Mucosa of stomach (tissue), 1 donor: ENCODE measurements around the gene PPP1R37.

Experiments used
- H3K27me3 ChIP-seq: one replicate; pipeline ENCODE4 v1.7.0; 2013; ENCODE audit warnings: mild to moderate bottlenecking, low read length; ENCODE audit not compliant: control insufficient read depth, insufficient read depth
- H3K36me3 ChIP-seq: one replicate; pipeline ENCODE4 v1.7.0; 2013; ENCODE audit warnings: low read length; ENCODE audit not compliant: control insufficient read depth, insufficient read depth
- H3K4me1 ChIP-seq: one replicate; pipeline ENCODE4 v1.7.0; 2013; ENCODE audit warnings: mild to moderate bottlenecking, low read length; ENCODE audit not compliant: control insufficient read depth, insufficient read depth
- H3K4me3 ChIP-seq: one replicate; pipeline ENCODE4 v1.7.0; 2013; ENCODE audit warnings: low read length
- H3K9ac ChIP-seq: one replicate; pipeline ENCODE4 v1.7.0; 2013; ENCODE audit warnings: mild to moderate bottlenecking, low read length, moderate library complexity
- H3K9me3 ChIP-seq: one replicate; pipeline ENCODE4 v1.7.0; 2013; ENCODE audit warnings: mild to moderate bottlenecking, low read length, moderate library complexity; ENCODE audit not compliant: control insufficient read depth
- donor health status: Pancreatic carcinoma.

PPP1R37 gene

DNA sequence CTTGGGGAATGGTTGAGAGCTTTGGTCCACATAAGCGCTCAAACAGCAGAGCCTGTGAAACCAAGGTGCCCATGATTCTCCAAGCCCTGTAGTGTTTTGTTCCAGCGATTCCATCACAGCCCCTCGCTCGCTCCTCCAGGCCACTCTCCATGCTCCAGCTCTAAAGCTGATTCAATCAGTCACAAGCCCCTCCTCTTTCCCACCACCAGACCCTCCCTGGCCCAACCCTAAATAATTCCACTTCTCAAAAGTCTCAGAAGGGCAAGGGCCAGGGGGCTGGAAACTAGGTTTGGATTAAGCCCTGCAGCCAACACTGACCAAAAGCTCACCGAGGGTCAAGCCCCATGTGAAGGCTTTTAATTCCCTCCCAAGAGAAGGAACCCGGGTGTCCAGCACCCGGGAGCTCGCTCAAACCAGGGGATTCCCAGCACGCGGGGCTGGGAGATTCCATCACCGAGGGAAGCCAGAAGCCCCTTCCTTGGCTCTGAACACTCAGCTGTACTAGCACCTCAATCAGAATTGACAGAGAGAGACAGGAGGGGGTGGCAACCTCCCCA lies 18.2 kb upstream of the PPP1R37 start:
- Histone ChIP-seq H3K4me3 (no peak overlapping the region), H3K27me3 (no peaks in the 10 kb centered on the region), H3K4me1 (peaks cover 43% of the 10 kb centered on the region), H3K36me3 (no peaks in the 10 kb centered on the region), H3K9me3 (no peaks in the 10 kb centered on the region), H3K9ac (peak overlapping the region; percentile 44)

GRCh38 chr19:45075301-45076028 lies 17.5 kb upstream of the PPP1R37 start:
- Histone ChIP-seq H3K4me3 (peak overlapping the region; percentile 56), H3K27me3 (no peaks in the 10 kb centered on the region), H3K4me1 (peaks cover 44% of the 10 kb centered on the region), H3K9ac (peak overlapping the region; percentile 64), H3K36me3 (no peaks in the 10 kb centered on the region), H3K9me3 (no peaks in the 10 kb centered on the region)

DNA sequence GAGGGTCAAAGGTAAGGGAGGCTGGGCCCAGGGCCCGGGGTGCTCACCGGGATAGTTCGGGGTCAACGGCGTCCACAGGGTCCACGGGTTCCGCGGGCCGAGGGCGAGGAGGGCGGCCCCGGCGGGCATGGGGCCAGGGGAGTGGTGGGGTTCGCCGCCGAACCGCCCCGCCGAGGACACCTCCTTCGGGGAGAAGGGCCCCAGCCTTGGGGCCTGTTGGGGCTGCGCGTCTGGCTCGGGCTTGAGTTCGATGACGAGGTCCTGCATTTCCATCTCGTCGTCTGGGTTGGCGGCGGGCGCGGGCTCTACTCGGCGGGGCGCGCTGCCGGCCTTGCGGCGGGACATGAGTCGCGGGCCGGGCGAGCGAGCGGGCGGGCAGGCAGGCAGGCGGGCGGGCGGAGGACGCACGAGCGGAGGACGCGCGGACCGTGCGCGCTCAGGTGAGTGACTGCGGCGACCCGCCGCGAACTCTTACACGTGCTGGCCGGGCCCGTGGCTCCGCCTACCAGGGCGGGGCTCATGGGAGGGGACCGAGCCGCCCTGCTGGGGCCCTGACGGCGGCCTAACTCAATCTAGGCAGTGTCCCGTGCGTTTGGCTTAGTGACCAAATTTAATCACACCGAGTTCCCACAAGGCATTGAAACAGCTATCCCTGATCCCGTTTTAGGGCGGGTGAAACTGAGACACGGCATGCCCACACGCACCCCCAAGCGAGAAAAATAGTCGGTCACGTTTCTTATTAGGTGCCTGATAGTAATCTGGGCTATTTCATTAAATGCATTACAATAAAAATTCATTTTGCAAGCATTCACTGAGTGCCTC lies 16.7 kb upstream of the PPP1R37 start, which contains the start of gene ZNF296:
Gene ZNF296, minus strand, starts transcription at position 450 of the 822 bp plus-strand sequence. Its CDS starts 105 bp downstream, at position 345.
- no peaks in the 10 kb centered on the region for H3K27me3 ChIP-seq
- H3K36me3 ChIP-seq = no peaks in the 10 kb centered on the region
- H3K4me3 ChIP-seq = peak within 1 kb of the TSS; percentile 56
- H3K4me1 ChIP-seq = peaks cover 43% of the 10 kb centered on the region
- H3K9me3 ChIP-seq = no peaks in the 10 kb centered on the region
- H3K9ac ChIP-seq = peak within 1 kb of the TSS; percentile 64

- no peaks in the 10 kb centered on the region for H3K9me3 ChIP-seq
- no peaks in the 10 kb centered on the region for H3K36me3 ChIP-seq
- peak overlapping the region; percentile 30 for H3K9ac ChIP-seq
- H3K4me1 ChIP-seq = peaks cover 34% of the 10 kb centered on the region
- H3K27me3 ChIP-seq = no peaks in the 10 kb centered on the region
- H3K4me3 ChIP-seq = no peak overlapping the region
Observed at GRCh38 chr19:45076851-45077730, 15.9 kb upstream of the PPP1R37 start.

DNA sequence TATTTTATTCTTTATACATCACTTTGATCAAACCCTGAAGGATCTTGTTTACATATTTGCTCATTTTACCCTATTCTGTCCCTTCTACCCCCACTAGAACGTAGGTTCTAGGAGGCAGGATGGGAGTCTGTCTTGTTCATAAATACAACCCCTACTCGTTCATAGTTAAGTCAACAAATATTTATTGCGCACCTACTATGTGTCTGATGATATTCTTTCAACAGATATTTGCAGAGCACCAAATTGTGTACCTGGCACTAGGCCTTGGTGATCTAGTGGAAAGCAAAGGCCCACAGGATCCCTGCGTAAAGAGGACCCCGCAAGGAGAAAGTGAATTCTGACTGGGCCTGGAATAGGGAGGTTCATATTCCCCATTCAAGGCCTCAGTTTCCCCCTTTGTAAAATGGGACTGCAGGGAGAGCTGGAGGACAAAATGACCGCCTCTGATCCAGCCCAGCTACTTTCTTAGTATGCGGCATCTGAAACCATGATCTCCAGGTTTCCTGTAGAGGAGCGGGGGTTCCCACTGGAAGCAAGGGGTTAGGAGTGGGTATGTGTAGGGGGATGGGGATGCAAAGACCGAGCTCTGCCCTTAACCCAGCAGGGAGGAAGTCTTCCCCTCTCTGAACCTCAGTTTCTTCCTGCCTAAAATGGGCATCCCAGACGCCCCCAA lies 14.5 kb upstream of the PPP1R37 start:
- H3K9me3 ChIP-seq = no peaks in the 10 kb centered on the region
- no peak overlapping the region for H3K4me3 ChIP-seq
- H3K36me3 ChIP-seq = no peaks in the 10 kb centered on the region
- H3K27me3 ChIP-seq = no peaks in the 10 kb centered on the region
- H3K9ac ChIP-seq = peak overlapping the region; percentile 71
- peaks cover 31% of the 10 kb centered on the region for H3K4me1 ChIP-seq

GRCh38 chr19:45079063-45079910 lies 13.7 kb upstream of the PPP1R37 start, which contains the start of gene GEMIN7:
Gene GEMIN7 (plus strand): TSS chr19:45079260. CDS start chr19:45090115, 10,855 bp downstream.
- Histone ChIP-seq H3K9me3 (no peaks in the 10 kb centered on the region), H3K9ac (peak within 1 kb of the TSS; percentile 71), H3K4me1 (peaks cover 31% of the 10 kb centered on the region), H3K4me3 (peak within 1 kb of the TSS; percentile 53), H3K27me3 (no peaks in the 10 kb centered on the region), H3K36me3 (no peaks in the 10 kb centered on the region)

DNA sequence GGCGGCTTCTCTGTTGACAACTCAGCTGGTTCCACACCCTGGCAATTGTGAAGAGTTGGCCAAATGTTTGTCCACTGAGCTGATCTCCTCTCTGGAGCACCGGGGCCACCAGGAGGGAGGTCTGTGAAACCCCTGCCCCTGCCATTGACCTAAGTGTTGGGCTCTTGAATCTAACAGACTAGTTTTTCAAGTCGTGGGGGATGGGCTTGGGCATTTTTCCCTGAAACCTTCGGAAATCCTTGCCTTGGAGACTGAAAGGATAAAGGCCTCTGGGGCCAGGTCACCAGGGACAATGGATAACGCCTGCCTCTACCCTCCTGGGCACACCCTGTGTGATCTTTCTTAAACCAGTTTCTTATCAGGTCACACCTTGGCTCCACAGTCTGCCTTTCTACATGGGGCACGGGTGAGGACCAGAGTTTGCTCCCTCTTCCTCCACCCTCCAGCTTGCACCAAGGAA lies 13.0 kb upstream of the PPP1R37 start:
- H3K4me3 ChIP-seq = peak overlapping the region; percentile 53
- peak overlapping the region; percentile 71 for H3K9ac ChIP-seq
- peaks cover 31% of the 10 kb centered on the region for H3K4me1 ChIP-seq
- H3K9me3 ChIP-seq = no peaks in the 10 kb centered on the region
- no peaks in the 10 kb centered on the region for H3K27me3 ChIP-seq
- no peaks in the 10 kb centered on the region for H3K36me3 ChIP-seq

DNA sequence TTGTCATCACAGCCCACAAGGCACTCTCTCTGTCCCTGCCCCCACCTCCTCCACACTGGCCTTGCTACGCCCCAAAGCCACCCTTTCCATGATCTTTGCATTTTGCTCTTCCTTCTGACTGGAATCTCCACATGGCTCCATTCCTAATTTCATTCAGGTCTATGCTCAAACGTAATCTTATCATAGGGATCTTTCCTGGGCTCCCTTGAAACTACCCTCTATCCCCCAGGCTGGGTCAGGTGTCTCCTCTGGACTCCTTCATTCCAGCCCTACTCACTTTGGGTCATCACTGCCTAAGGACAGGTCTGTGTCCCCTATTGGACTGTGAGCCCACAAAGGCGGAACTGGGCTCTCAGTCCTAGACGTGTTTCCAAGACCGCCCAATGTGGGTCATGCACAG lies 10.8 kb upstream of the PPP1R37 start:
- no peaks in the 10 kb centered on the region for H3K9me3 ChIP-seq
- no peaks in the 10 kb centered on the region for H3K36me3 ChIP-seq
- no peak overlapping the region for H3K4me3 ChIP-seq
- H3K9ac ChIP-seq = no peak overlapping the region
- H3K4me1 ChIP-seq = peaks cover 24% of the 10 kb centered on the region
- H3K27me3 ChIP-seq = no peaks in the 10 kb centered on the region

GRCh38 chr19:45086480-45086879 lies 6.5 kb upstream of the PPP1R37 start:
- Histone ChIP-seq H3K4me1 (peaks cover 11% of the 10 kb centered on the region), H3K9ac (no peak overlapping the region), H3K9me3 (no peaks in the 10 kb centered on the region), H3K4me3 (no peak overlapping the region), H3K27me3 (no peaks in the 10 kb centered on the region), H3K36me3 (no peaks in the 10 kb centered on the region)

DNA sequence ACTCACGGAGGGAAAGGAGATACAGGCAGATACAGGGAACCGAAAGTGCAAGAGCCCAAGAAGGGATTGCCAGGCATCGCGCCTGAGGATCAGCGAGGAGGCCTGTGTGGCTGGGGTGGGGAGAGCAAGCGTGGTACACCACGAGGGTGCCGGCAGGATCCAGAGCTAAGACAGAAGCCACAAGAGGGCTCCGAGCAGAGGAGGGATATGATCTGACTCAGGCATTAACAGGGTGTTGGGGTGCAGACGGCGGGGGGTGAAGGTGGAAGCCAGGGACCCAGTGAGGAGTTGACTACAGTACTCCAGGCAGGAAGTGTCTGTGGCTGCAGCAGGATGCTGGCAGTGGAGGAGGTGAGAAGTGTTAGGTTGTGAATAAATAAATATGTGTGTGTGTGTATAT lies 5.4 kb upstream of the PPP1R37 start:
- H3K36me3 ChIP-seq = no peaks in the 10 kb centered on the region
- H3K27me3 ChIP-seq = no peaks in the 10 kb centered on the region
- peaks cover 11% of the 10 kb centered on the region for H3K4me1 ChIP-seq
- H3K9me3 ChIP-seq = no peaks in the 10 kb centered on the region
- H3K4me3 ChIP-seq = no peak overlapping the region
- no peak overlapping the region for H3K9ac ChIP-seq
